Dermis microvascular lymphatic vessel endothelial cell (primary cell): ENCODE measurements around the gene TAF11L3. TPM values are rescaled to one million over a fixed set of nuclear protein-coding genes. Genes with fewer than 3 reads are reported as not detected.

Source experiments
- total RNA-seq: library from RNA; depleted of rRNA; stranded (reverse); fragments of >200 nt; gene quantifications from 2 replicates; pipeline ENCODE4 v1.2.1, GENCODE V29; 2014

TAF11L3 gene
- total RNA-seq, 1 donor from 2014 or later: not detected

Other genes with a start within 250 kb of the TAF11L3 start
- not detected in 2 replicates for gene TAF11L2, start 20.1 kb upstream of the TAF11L3 start, total RNA-seq
- gene TAF11L4, start 3.4 kb downstream of the TAF11L3 start, total RNA-seq: not detected in 2 replicates
- gene TAF11L5, start 6.9 kb downstream of the TAF11L3 start, total RNA-seq: not detected in 2 replicates
- not detected in 2 replicates for gene TAF11L6, start 10.3 kb downstream of the TAF11L3 start, total RNA-seq
- gene TAF11L7, start 67.4 kb downstream of the TAF11L3 start, total RNA-seq: not detected in 2 replicates
- not detected in 2 replicates for gene TAF11L8, start 72.6 kb downstream of the TAF11L3 start, total RNA-seq
- not detected in 2 replicates for gene TAF11L9, start 76.0 kb downstream of the TAF11L3 start, total RNA-seq
- not detected in 2 replicates for gene TAF11L10, start 79.5 kb downstream of the TAF11L3 start, total RNA-seq
- not detected in 2 replicates for gene TAF11L11, start 85.8 kb downstream of the TAF11L3 start, total RNA-seq
- gene TAF11L12, start 92.0 kb downstream of the TAF11L3 start, total RNA-seq: not detected in 2 replicates
- gene TAF11L13, start 113.7 kb downstream of the TAF11L3 start, total RNA-seq: not detected in 2 replicates
- not detected in 2 replicates for gene TAF11L14, start 116.1 kb downstream of the TAF11L3 start, total RNA-seq